Endothelial cell of umbilical vein (primary cell): ENCODE measurements around the gene USH1G.

Experiments used
- FOS ChIP-seq: IDR thresholded peaks from 2 replicates; pipeline ENCODE4 v1.6.1; 2011; ENCODE audit warnings: mild to moderate bottlenecking, low read length, moderate library complexity, borderline replicate concordance; ENCODE audit not compliant: insufficient read depth
- POLR2A ChIP-seq: IDR thresholded peaks from 2 replicates; pipeline ENCODE4 v1.6.1; 2012; ENCODE audit warnings: low read depth, mild to moderate bottlenecking, control low read depth, low read length
- POLR2AphosphoS5 ChIP-seq: IDR thresholded peaks from 2 replicates; pipeline ENCODE4 v1.6.1; 2012; ENCODE audit warnings: low read depth, mild to moderate bottlenecking, control low read depth, low read length, moderate library complexity; ENCODE audit not compliant: insufficient read depth
- TF ChIP-seq, protein P1 (sequence below), 2 donors: IDR thresholded peaks; 1 replicate in 1 of 2; 2 replicates in 1 of 2; pipeline ENCODE4 v1.5.1; 2011; ENCODE audit warnings: low read length in 2 of 2, mild to moderate bottlenecking in 2 of 2, moderate library complexity in 2 of 2, control low read depth in 1 of 2, inconsistent platforms in 1 of 2, low read depth in 1 of 2; ENCODE audit not compliant: insufficient read depth in 1 of 2; ENCODE audit errors: extremely low read depth in 1 of 2
- TF ChIP-seq, protein P2 (sequence below): IDR thresholded peaks from 2 replicates; pipeline ENCODE4 v1.6.1; 2011; ENCODE audit not compliant: insufficient read depth, insufficient read length

DNA sequence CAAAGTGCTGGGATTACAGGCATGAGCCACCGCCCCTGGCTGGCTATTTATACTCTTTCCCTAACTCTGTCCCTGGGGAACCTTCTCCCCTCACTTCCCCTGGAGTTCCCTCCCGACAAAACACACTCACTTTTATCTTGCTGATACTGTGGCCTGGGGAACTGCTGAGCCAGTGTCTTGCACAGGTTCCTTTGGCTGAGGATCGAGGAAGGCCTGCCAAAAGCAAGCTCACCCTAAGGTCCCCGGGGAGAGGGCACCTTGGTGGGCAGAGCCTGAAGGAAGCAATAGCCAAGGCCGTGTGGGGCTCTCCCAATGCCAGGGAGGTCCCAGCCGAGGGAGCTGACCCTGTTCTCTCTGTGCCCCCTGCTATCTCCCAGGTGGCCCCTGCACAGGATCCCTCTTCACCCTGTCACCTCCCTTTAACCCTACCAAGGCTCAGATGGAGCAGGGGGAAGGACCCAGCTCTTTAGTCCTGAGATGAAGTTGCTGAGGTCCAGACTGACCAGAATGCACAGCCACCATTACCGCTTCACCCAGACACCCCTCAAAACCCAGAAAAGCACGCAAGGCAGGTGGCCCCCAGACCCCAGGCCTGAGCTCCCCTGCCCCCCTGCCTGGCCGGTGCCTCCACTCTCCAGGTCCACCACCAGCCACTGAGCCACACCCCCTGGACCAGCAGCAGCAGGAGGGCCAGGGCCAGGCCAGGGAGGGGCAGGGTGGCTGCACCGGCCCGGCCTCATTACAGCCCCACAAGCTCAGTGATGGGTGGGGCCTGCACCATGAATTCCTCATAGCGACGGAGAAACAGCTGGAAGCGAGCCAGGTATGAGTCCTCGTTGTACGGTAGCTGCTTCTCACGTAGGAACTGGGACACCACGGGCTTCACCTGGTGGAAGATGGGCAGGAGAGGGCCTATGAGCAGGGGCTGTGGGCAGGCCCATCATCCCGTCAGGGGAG is 45.2 kb downstream of the USH1G start:
- TF ChIP-seq, protein P1, sequence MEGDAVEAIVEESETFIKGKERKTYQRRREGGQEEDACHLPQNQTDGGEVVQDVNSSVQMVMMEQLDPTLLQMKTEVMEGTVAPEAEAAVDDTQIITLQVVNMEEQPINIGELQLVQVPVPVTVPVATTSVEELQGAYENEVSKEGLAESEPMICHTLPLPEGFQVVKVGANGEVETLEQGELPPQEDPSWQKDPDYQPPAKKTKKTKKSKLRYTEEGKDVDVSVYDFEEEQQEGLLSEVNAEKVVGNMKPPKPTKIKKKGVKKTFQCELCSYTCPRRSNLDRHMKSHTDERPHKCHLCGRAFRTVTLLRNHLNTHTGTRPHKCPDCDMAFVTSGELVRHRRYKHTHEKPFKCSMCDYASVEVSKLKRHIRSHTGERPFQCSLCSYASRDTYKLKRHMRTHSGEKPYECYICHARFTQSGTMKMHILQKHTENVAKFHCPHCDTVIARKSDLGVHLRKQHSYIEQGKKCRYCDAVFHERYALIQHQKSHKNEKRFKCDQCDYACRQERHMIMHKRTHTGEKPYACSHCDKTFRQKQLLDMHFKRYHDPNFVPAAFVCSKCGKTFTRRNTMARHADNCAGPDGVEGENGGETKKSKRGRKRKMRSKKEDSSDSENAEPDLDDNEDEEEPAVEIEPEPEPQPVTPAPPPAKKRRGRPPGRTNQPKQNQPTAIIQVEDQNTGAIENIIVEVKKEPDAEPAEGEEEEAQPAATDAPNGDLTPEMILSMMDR (IDR thresholded peaks at IDR 0.05; ENCODE audit: extremely low read depth in 1 of 2, insufficient read depth in 1 of 2, low read depth in 1 of 2, low read length in 2 of 2), result no peak
- TF ChIP-seq, protein P2, sequence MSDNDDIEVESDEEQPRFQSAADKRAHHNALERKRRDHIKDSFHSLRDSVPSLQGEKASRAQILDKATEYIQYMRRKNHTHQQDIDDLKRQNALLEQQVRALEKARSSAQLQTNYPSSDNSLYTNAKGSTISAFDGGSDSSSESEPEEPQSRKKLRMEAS, result no peak
- TF ChIP-seq FOS, result no peak
- no peak for TF ChIP-seq POLR2A
- no peak for TF ChIP-seq POLR2AphosphoS5
